Endothelial cell of umbilical vein (primary cell): ENCODE data around the gene TULP1. TPM values are rescaled to one million over a fixed set of nuclear protein-coding genes. Genes with fewer than 3 reads are reported as not detected.

Source experiments
- BruUV-seq: library from RNA; stranded (reverse); fragments of 400-500 nt; replicated peaks from 2 replicates; lab custom pipeline; 2021; lab: Mats Ljungman, UMichigan
- CTCF ChIA-PET: fragments of 300-600, 350-600 bp; sonication (Branson Sonifier 250); formaldehyde crosslinking; loops from one replicate; lab custom pipeline; 2021; ENCODE audit warnings: antibody characterized with exemption, inconsistent platforms; lab: Charles Lee
- POLR2A ChIA-PET: fragments of 300-600, 350-600 bp; sonication (Branson Sonifier 250); formaldehyde crosslinking; loops from one replicate; lab custom pipeline; 2021; ENCODE audit warnings: antibody characterized with exemption, inconsistent platforms; lab: Charles Lee
- DNase-seq: peaks from one replicate; pipeline ENCODE4 v3.0.0-alpha.2; 2011; ENCODE audit warnings: low read depth, low spot score
- FAIRE-seq: peaks from 2 replicates; lab custom pipeline; 2011; peaks lifted over from hg19 to GRCh38; lab: Jason Lieb, UNC
- H2AFZ ChIP-seq: 2 replicates; pipeline ENCODE4 v1.6.0; 2012; ENCODE audit warnings: low read depth, low read length, control low read depth, inconsistent platforms
- H3K27ac ChIP-seq: 2 replicates; pipeline ENCODE4 v1.5.1; 2011; ENCODE audit warnings: low read depth, mild to moderate bottlenecking, control low read depth, low read length, moderate library complexity; ENCODE audit not compliant: insufficient read depth
- H3K27me3 ChIP-seq, 2 experiments: 2 replicates each; pipeline versions ENCODE4 v1.6.0 to v1.6.1; 2011; ENCODE audit warnings: low read length in 2 of 2, mixed read lengths in 1 of 2; ENCODE audit not compliant: control insufficient read depth in 2 of 2, insufficient read depth in 2 of 2
- H3K36me3 ChIP-seq, 2 experiments: 2 replicates in 1 of 2; 3 replicates in 1 of 2; pipeline ENCODE4 v1.5.1; 2011; ENCODE audit warnings: low read length in 2 of 2, mild to moderate bottlenecking in 1 of 2, moderate library complexity in 1 of 2; ENCODE audit not compliant: control insufficient read depth in 2 of 2, insufficient read depth in 2 of 2; ENCODE audit errors: extremely low read depth in 1 of 2
- H3K4me1 ChIP-seq: 3 replicates; pipeline ENCODE4 v1.5.1; 2011; ENCODE audit warnings: mild to moderate bottlenecking, low read length; ENCODE audit not compliant: control insufficient read depth, insufficient read depth; ENCODE audit errors: extremely low read depth
- H3K4me2 ChIP-seq: 2 replicates; pipeline ENCODE4 v1.6.1; 2011; ENCODE audit warnings: low read length, control low read depth, mixed read lengths; ENCODE audit not compliant: insufficient read depth
- H3K4me3 ChIP-seq, 3 experiments: fragments of 200-600 bp in 1 of 3; sonication (generic), shearing (Covaris generic) in 1 of 3; replicated peaks in 1 of 3; 2 replicates each; pipeline ENCODE4 v1.5.1; 2011 to 2016; ENCODE audit warnings: control low read depth in 3 of 3, low read length in 3 of 3, mild to moderate bottlenecking in 2 of 3, inconsistent platforms in 1 of 3, low read depth in 1 of 3, moderate library complexity in 1 of 3; ENCODE audit not compliant: insufficient read depth in 1 of 3
- H3K79me2 ChIP-seq: 2 replicates; pipeline ENCODE4 v1.6.0; 2012; ENCODE audit warnings: low read length, inconsistent platforms; ENCODE audit not compliant: control insufficient read depth, insufficient read depth
- H3K9ac ChIP-seq: replicated peaks from 2 replicates; pipeline ENCODE3; 2011; ENCODE audit warnings: low read length, control low read depth; ENCODE audit not compliant: insufficient read depth; ENCODE audit errors: extremely low read depth
- H3K9me1 ChIP-seq: replicated peaks from 3 replicates; pipeline ENCODE4 v1.6.0; 2011; ENCODE audit warnings: mild to moderate bottlenecking, low read length; ENCODE audit not compliant: control insufficient read depth, insufficient read depth; ENCODE audit errors: extremely low read depth
- H3K9me3 ChIP-seq: replicated peaks from 2 replicates; pipeline ENCODE4 v1.5.1; 2012; ENCODE audit warnings: low read length, inconsistent platforms; ENCODE audit not compliant: control insufficient read depth, insufficient read depth
- H4K20me1 ChIP-seq: replicated peaks from 2 replicates; pipeline ENCODE3; 2011; ENCODE audit warnings: mild to moderate bottlenecking, low read length; ENCODE audit not compliant: control insufficient read depth, insufficient read depth; ENCODE audit errors: extremely low read depth
- CTCF ChIP-seq, 2 donors: IDR thresholded peaks; 1 replicate in 1 of 2; 2 replicates in 1 of 2; pipeline ENCODE4 v1.5.1; 2011; ENCODE audit warnings: low read length in 2 of 2, mild to moderate bottlenecking in 2 of 2, moderate library complexity in 2 of 2, control low read depth in 1 of 2, inconsistent platforms in 1 of 2, low read depth in 1 of 2; ENCODE audit not compliant: insufficient read depth in 1 of 2; ENCODE audit errors: extremely low read depth in 1 of 2
- EZH2 ChIP-seq: IDR thresholded peaks from 2 replicates; pipeline ENCODE4 v1.6.1; 2012; ENCODE audit warnings: borderline replicate concordance, low read depth, mild to moderate bottlenecking, moderate library complexity, low read length, inconsistent platforms; ENCODE audit not compliant: severe bottlenecking
- FOS ChIP-seq: IDR thresholded peaks from 2 replicates; pipeline ENCODE4 v1.6.1; 2011; ENCODE audit warnings: mild to moderate bottlenecking, low read length, moderate library complexity, borderline replicate concordance; ENCODE audit not compliant: insufficient read depth
- GATA2 ChIP-seq: IDR thresholded peaks from 2 replicates; pipeline ENCODE4 v1.7.0; 2011; ENCODE audit warnings: low read depth, mild to moderate bottlenecking, moderate library complexity, mixed read lengths, low read length; ENCODE audit not compliant: insufficient read length, insufficient read depth
- JUN ChIP-seq: IDR thresholded peaks from 2 replicates; pipeline ENCODE4 v1.6.1; 2011; ENCODE audit warnings: borderline replicate concordance, low read depth; ENCODE audit not compliant: insufficient read length, insufficient read depth
- MYC ChIP-seq: IDR thresholded peaks from one replicate; pipeline ENCODE4 v1.6.1; 2011; ENCODE audit warnings: mild to moderate bottlenecking, low read depth, low read length
- POLR2A ChIP-seq: IDR thresholded peaks from 2 replicates; pipeline ENCODE4 v1.6.1; 2012; ENCODE audit warnings: low read depth, mild to moderate bottlenecking, control low read depth, low read length
- POLR2AphosphoS5 ChIP-seq: IDR thresholded peaks from 2 replicates; pipeline ENCODE4 v1.6.1; 2012; ENCODE audit warnings: low read depth, mild to moderate bottlenecking, control low read depth, low read length, moderate library complexity; ENCODE audit not compliant: insufficient read depth
- dilution Hi-C: fragments of 300-500 bp; cut with MboI; formaldehyde crosslinking; loops from one replicate; pipeline ENCODE4 v1.15.0; 2019; ENCODE audit warnings: low sequenced_read_pairs; ENCODE audit not compliant: extremely low pct_ligation_motif_present
- intact Hi-C: fragments of 100-400 bp; cut with micrococcal nuclease; formaldehyde crosslinking; loops from one replicate; pipeline ENCODE4 v1.10.0; 2022
- polyA plus RNA-seq, 4 experiments: library from polyadenylated mRNA; depleted of rRNA in 3 of 4; stranded (reverse) in 3 of 4; unstranded in 1 of 4; fragments of >200 nt; gene quantifications; 2 replicates each; pipeline versions ENCODE4 v1.2.1 to v1.2.3, GENCODE V29; 2011 to 2012; ENCODE audit warnings: missing spikeins in 1 of 4
- total RNA-seq: library from RNA; stranded (reverse); gene quantifications from 2 replicates; pipeline ENCODE4 v1.2.3, GENCODE V29; 2021
- TF ChIP-seq, protein P1 (sequence below): IDR thresholded peaks from 2 replicates; pipeline ENCODE4 v1.6.1; 2011; ENCODE audit not compliant: insufficient read depth, insufficient read length

Gene TULP1
- total and polyA plus RNA-seq, 2 donors (not counting 3 experiments of a cell fraction or from before 2014, with no cell fraction given) = not detected

DNA sequence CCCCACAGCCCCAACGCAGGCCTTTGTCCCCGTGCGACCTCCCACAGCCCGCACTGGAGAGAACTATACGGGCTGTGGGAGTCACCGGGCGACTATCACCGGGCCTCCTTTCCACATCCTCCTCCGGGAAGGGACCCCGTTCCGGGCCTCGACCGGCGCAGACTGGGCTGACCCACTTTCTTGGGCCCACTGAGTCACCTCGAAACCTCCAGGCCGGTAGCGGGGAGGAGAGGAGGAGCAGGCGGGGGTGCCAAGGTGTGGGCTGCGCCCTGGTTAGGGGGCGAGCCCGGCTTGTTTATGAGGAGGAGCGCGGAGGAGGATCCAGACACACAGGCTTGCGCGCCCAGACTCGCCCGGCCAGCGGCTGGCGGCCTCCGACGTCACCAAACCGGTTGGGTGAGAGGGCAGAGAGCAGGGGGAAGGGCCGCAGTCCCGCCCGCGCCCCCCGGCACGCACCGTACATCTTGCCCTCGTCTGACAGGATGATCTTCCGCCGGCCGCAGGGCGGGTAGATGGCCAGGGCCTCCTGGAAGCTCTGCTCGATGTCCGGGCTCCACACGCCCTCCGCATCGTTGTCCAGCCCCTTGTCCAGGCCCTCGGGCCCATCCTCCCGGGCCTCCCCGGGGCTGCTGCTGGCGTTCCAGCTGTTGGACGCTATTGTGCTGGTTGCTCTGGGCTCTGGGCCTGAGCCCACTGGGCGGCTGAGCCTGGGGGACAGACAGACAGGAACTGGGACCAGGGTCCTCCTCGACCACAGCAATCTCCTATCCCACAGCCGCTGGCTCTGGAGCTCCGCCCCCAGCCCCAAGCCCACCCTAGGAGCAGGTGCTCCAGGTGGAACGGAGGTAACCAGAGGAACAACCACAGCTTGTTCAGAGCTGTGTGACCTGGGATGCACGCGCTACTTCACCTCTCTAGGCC is 26.4 kb downstream of the TULP1 start:
- Histone ChIP-seq H3K27ac (no peak overlapping the region), H3K27me3 (peaks cover 2 to 5% of the 10 kb centered on the region in 2 experiments), H3K9ac (no peak overlapping the region), H2AFZ (no peak overlapping the region), H3K9me1 (no peaks in the 10 kb centered on the region), H3K4me2 (no peak overlapping the region), H3K9me3 (no peaks in the 10 kb centered on the region), H3K4me1 (no peaks in the 10 kb centered on the region), H3K4me3 (no peak overlapping the region), H3K79me2 (no peaks in the 10 kb centered on the region), H4K20me1 (no peaks in the 10 kb centered on the region), H3K36me3 (no peaks in the 10 kb centered on the region)
- no peak for FAIRE-seq
- no peak for TF ChIP-seq JUN
- no peak for TF ChIP-seq EZH2
- no peak for TF ChIP-seq MYC
- no peak for TF ChIP-seq FOS
- TF ChIP-seq CTCF (IDR thresholded peaks at IDR 0.05; ENCODE audit: extremely low read depth in 1 of 2, insufficient read depth in 1 of 2, low read depth in 1 of 2, low read length in 2 of 2) = no peak
- TF ChIP-seq GATA2 = no peak
- TF ChIP-seq POLR2A = no peak
- no peak for TF ChIP-seq POLR2AphosphoS5
- TF ChIP-seq, protein P1, sequence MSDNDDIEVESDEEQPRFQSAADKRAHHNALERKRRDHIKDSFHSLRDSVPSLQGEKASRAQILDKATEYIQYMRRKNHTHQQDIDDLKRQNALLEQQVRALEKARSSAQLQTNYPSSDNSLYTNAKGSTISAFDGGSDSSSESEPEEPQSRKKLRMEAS = no peak
- dilution Hi-C loops = no loop called here
- ChIA-PET POLR2A (no interaction called here), CTCF (interaction anchor here (0.8 kb wide), 1 partner anchor 66 kb away, joined by 3 read pairs; no protein-coding TSS in a partner anchor)
- no peak for DNase-seq
- no TSS peak for BruUV-seq
- intact Hi-C loops = no loop called here
